Effector CD4-positive, alpha-beta T cell (primary cell): Measurements from ENCODE around the gene ALPK1.
"Not testable (repeated sequence)": the region's sequence is repeated elsewhere in the genome, so short reads cannot be mapped to it uniquely, and the experiment has no call there.

ENCODE experiments used
- DNase-seq: peaks from one replicate; pipeline ENCODE4 v3.0.0-alpha.2; 2020
- total RNA-seq: gene quantifications from one replicate; lab custom pipeline; 2026; lab: John Stamatoyannopoulos, UW

ALPK1 gene
- 7.7 reads per million, percentile 27 among the genes with 10 or more reads in this experiment for total RNA-seq

DNA sequence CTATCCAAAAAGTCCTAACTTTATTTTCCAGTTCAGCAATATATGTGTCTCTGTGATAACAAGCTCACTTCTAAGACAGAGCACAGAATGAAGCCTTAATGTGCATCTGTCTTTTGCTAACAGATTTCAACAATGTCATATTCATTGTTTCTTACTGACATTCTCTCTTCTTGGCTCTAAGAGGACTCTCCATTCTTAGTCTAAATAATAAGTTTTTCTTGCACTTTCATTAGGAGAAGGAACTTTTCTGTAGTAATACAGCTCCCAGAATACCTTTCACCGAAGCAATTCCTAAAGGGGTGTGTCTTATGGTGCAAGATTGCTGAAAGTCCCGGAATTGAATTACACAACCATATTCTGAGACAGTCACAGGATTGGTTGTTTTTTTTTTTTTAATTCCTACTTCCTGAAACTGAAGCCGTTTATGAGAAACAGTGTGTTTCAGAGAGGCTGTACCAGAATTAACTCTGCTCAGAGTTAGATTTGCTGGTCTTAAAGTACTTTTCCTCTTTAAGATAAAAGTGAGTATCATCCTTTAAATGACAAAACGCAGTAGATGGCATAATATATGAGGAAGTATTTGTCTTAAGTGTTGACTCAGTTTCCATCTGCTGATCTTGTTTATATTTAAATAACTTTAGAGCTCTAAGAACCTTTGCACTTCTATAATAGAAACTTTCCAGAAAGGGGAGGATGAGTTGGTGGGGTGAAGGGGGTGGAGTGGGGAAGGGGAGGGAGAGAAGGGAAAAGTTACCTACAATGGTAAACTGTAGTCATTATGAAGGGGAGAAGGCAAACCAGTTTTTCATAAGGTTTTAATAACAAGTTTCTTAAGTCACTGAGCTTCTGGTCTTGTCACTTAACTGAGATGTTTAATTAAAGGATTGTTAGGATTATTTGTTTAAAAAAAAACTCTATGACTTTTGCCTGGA lies at the start of gene ALPK1:
TSS of gene ALPK1 (plus strand) at position 421 of the 932 bp plus-strand sequence.
- DNase-seq = no peak

GRCh38 chr4:112251019-112251643 lies 46.0 kb upstream of the ALPK1 start:
- DNase-seq = no peak

- no peak for DNase-seq
Measured at GRCh38 chr4:112252234-112252633, 44.9 kb upstream of the ALPK1 start.

GRCh38 chr4:112253382-112254000 lies 43.7 kb upstream of the ALPK1 start:
- DNase-seq = no peak

DNA sequence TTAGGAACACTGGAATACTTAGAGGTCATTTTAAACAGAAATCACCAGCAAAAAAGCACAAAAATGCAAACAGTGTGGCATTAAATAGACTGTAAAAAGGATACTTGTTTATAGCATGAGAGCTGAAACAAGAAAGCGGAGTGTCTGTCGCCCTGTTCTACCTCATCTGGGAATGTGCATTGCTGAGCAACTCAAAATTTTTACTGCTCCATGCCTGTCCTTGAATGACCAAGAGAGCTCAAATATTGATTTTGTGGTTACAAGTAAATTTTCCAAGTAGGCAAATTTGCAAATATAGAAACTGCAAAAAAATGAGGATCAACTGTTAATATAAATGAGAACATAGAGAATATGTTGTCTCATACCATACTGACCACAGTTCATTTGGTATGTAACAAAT lies 40.1 kb upstream of the ALPK1 start:
- no peak for DNase-seq

DNA sequence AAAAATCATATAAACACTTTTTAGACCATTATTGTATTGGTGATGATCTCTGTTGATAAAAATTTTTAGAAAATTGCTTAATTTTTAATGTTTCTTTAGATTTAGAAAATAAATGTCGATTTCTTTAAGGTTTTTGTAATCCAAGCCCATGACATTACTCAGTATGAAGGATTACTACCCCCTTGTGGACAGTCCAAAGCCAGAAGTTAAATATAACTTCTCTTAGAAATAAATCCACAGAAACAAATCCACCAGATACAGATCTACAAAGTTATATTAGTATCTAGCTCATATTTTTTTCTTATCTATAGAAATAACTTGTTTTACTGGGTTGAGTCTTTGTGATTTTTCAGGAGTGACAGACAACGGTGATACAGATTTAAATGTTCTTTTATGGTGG lies 30.3 kb upstream of the ALPK1 start:
- no peak for DNase-seq

GRCh38 chr4:112270051-112270450 lies 27.1 kb upstream of the ALPK1 start:
- no peak for DNase-seq

DNA sequence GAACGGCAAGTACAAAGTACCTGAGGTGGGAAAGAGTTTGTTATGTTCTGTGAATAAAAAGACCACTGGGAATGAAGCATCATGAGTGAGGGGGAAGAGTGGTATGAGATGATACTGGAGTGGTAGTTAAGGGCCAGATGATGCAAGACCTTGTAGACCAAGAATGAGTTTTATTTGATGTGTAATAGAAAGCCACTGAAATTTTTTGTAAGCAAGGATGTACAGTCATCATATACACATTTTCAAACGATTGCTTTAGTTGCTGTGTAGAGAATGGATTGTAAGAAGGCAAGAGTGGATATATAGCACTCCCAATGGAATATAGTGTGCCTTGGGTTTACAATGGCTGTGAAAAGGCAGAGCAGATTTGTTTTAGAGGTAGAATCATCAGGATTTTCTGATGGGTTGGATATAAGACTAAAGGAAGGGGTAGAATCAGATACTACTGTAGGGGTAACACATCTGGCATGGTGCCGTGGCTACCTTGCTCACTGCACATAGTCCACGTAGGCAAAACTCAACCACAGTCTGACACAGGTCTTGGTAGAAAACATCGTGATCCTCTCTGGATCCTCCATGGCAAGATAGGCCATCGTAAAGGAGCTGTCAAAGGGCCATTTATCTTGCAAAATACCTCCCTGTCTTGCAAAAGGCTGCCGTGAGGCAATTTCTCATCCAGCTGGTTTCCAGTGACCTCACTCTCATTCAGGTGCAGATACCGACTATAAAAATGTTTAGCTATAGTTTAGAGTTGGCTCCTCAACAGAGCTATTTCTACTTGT lies 26.3 kb upstream of the ALPK1 start:
- no peak for DNase-seq

DNA sequence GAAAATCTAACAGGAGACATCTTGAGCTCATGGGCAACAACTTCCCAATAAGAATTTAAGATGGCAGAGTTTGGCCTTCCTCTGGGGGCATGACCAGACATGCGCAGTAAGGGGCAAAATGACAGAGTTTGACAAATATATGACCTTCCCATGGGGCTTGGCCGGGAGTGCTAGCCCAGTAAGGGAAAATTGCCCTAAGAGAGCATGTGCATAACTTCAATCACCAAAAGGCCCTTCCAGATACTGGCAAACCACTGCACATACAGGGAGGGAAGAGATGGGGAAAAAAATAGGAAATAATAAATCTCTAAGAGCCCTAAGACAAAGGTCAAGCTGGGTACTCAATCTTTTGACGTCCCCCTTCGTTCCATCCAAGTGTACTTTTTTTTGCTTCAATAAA lies 24.9 kb upstream of the ALPK1 start:
- no peak for DNase-seq

GRCh38 chr4:112274959-112275358 lies 22.2 kb upstream of the ALPK1 start:
- DNase-seq = no peak

GRCh38 chr4:112276113-112276512 lies 21.1 kb upstream of the ALPK1 start:
- DNase-seq = no peak

GRCh38 chr4:112277220-112277619 lies 19.9 kb upstream of the ALPK1 start:
- DNase-seq = no peak

- DNase-seq = no peak
Measured at GRCh38 chr4:112277705-112278448, 19.3 kb upstream of the ALPK1 start.

- no peak for DNase-seq
Measured at GRCh38 chr4:112279025-112279881, 17.9 kb upstream of the ALPK1 start.

- no peak for DNase-seq
Measured at GRCh38 chr4:112279882-112280315, 17.3 kb upstream of the ALPK1 start.

DNA sequence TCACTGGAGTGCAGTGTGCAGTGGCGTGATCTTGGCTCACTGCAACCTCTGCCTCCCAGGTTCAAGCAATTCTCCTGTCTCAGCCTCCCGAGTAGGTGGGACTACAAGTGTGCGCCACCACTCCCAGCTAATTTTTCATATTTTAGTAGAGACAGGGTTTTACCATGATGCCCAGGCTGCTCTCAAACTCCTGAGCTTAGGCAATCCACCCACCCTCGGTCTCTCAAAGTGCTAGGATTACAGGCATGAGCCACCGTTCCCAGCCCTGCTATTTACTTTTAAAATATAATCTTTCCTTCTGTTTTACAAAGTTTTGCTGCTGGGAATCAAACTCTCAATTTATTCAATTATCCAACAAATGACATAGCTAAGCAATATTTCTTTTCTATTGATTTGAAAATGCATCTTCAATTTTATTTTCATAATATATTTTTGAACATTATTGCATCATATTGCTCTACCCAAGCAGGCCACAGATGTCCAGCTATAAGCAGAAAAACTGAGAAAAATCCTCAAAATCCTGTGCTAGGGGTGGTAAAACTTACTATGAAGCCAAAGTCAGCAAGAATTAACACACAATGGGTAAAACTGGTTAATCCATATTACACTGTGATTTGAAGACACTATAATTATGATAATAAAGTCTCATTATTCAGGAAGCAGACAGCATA lies 16.6 kb upstream of the ALPK1 start:
- DNase-seq = no peak

DNA sequence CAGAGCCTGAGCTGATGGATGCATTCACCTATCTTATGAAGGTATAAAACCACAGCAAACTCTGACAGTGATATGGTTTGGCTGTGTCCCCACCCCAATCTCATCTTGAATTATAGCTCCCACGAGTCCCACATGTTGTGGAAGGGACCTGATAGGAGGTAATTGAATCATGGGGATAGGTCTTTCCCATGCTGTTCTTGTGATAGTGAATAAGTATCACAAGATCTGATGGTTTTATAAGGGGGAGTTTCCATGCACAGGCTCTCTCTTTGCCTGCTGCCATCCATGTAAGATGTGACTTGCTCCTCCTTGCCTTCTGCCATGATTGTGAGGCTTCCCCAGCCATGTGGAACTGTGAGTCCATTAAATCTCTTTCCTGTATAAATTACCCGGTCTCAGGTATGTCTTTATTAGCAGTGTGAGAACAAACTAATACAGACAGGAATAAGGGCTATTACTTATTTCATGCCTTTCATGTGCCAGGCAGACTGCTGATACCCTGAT lies 15.2 kb upstream of the ALPK1 start:
- not testable (repeated sequence) for DNase-seq

DNA sequence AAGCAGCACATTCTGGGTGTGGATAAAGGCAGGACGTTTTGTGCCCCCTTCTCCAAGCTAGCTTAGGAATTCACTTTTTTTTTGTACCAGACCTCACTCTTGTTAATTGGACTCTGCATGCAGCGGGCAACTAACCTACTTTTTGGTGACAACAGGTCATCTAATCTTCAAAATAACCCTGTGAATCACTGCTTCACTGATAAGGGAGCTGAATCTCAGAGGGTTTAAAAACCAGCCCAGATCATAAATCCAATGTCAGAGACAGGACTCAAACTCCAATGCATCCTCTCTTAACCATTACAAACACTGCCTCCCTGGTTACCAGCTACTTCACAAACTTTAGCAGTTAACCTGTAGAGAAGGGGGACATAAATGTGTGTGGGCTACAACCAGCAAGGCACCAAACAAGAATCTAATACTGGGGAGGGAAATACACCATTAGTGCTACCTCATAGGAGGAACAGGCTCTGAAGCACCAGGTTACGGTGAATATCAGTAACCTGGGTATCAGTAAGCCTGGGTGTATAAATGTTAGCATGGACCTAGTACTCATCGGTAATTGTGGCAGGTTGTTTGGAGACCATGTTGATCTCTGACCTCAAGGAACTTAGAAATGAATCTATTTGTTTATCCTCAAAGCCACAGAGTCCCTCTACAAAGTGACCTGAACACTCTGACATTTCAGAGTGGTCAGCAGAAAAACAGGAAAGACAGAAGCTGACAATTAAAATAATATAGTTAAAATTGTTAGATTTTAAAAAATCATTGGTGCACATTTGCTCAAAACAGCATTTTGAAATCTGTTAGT lies 14.1 kb upstream of the ALPK1 start:
- no peak for DNase-seq

- DNase-seq = no peak
Measured at GRCh38 chr4:112284166-112284565, 13.0 kb upstream of the ALPK1 start.
